Measurements from ENCODE around the gene HTR3A.

- no peak for TF ChIP-seq EZH2 (IDR thresholded peaks at IDR 0.05; ENCODE audit: low read length, missing control alignments)
- TF ChIP-seq, protein P1, sequence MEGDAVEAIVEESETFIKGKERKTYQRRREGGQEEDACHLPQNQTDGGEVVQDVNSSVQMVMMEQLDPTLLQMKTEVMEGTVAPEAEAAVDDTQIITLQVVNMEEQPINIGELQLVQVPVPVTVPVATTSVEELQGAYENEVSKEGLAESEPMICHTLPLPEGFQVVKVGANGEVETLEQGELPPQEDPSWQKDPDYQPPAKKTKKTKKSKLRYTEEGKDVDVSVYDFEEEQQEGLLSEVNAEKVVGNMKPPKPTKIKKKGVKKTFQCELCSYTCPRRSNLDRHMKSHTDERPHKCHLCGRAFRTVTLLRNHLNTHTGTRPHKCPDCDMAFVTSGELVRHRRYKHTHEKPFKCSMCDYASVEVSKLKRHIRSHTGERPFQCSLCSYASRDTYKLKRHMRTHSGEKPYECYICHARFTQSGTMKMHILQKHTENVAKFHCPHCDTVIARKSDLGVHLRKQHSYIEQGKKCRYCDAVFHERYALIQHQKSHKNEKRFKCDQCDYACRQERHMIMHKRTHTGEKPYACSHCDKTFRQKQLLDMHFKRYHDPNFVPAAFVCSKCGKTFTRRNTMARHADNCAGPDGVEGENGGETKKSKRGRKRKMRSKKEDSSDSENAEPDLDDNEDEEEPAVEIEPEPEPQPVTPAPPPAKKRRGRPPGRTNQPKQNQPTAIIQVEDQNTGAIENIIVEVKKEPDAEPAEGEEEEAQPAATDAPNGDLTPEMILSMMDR (conservative IDR thresholded peaks at IDR 0.05 in 1 of 2, IDR thresholded peaks at IDR 0.05 in 1 of 2; ENCODE audit: low read depth in 1 of 2, low read length in 2 of 2) = no peak
Observed at GRCh38 chr11:113956986-113957385, 17.9 kb upstream of the HTR3A start.
